Hematopoietic multipotent progenitor cell treated with erythropoietin and hydrocortisone succinate and interleukin-3 and kit ligand, for 6 days (in vitro differentiated cells): ENCODE results near the gene NRL.

Source experiments
- DNase-seq: peaks from one replicate; pipeline ENCODE4 v3.0.0-alpha.2; 2015

Gene NRL

DNA sequence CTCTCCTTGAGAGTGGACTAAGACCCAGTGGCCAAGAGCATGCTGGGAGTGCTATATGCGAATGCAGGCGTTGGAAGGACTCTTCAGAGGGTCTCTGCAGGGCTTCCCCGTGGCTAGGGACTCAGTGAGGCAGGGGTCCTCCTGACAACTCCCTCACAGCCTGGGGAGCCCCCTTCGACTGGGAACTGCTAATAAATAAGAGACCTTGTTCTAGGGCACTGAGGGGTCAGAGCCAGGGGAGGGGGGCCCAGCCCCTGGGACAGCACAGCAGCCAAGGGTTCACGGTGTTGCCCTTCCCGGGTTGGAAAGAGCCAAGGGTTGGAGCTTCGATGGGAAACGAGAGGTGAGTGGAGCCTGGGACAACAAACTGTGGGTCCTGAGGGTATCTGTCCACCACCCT, 49.3 kb downstream of the NRL start:
- DNase-seq, result no peak

DNA sequence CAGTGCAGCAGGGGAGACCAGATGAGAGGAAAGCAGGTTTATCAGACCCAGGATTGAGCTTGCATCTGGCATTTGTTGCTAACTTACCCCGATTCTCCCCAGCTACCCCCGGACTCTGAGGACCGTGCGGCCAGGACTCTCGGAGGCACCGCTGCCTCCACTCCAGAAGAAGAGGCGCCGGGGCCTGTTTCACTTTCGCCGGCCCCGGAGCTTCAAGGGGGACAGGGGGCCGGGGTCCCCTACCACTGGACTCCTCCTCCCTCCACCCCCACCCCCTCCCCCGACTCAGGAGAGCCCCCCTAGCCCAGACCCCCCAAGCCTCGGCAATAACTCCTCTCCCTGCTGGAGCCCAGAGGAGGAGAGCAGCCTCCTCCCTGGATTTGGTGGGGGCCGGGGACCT, 49.9 kb downstream of the NRL start:
- no peak for DNase-seq

DNA sequence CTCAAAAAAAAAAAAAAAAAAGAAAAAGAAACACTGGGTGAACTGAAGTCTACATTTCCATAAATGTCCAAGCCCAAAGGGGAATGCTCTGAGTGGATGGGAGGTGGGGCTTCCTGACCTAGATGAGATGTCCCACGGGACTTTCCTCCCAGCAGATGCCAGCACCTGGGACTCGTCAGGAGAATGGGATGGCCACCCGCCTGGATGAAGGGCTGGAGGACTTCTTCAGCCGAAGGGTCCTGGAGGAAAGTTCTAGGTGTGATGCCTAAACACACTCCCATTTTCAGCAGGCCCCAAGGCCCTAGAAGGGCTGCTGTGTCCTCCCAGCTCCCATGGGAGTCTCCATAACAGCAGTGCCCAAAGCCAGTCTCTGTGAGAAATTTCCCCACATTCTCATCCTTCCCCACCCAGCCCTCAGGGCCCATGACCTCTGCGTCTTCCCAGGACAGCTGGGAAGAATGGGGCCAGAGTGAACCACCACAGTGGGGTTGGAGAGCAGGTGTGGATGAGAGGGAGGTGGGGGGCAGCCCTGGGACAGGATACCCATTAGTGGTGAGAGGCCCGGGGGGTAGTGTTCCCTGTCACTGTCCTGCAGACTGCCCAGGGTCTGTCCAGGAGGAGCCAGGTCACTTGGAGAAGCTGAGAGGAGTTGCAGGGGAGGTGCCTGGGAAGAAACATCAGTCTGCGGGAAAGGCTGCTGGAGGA, 50.5 kb downstream of the NRL start:
- no peak for DNase-seq

- no peak for DNase-seq
Observed at GRCh38 chr14:24063263-24063836, 51.4 kb downstream of the NRL start.

GRCh38 chr14:24062216-24062980, 52.4 kb downstream of the NRL start:
- DNase-seq, result no peak

DNA sequence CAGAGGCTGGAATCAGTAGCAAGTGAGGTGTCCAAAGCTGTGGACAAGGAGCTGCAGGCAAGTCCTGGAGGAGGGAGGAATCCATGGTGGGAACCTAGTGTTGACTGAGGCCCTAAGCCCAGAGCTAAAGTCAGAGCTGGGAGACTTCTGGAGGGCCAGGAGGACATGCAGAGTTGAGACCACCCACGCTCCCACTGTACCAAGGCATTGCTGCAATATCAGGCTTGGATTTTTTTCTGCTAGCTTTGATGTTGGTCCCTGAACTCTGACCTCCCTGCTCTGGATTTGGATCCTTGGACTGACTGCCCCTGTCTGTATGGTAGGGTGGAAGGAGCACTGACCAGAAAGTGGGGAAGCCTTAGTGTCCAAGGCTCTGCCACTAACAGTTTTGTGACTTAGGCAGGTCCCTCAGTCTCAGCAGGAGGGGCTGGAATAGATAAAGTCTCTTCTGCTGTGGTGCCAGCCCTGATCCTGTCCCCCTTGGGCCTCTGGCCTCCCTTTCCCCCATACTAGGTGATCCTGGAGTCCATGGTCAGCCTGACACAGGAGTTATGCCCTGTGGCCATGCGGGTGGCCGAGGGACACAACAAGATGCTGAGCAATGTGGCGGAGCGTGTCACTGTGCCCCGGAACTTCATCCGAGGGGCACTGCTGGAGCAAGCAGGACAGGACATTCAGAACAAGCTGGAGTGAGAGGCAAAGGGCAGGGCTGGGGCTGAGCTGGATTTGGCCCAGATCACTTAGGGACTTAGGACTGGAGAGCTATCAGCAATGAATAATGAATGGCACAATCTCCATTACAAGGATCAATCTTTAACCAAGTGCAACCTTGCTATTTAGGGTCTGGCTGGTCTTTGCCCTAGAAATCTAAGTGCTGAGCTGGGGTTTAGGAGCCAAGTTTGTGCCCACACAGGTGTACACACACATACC, 53.5 kb downstream of the NRL start:
- no peak for DNase-seq

DNA sequence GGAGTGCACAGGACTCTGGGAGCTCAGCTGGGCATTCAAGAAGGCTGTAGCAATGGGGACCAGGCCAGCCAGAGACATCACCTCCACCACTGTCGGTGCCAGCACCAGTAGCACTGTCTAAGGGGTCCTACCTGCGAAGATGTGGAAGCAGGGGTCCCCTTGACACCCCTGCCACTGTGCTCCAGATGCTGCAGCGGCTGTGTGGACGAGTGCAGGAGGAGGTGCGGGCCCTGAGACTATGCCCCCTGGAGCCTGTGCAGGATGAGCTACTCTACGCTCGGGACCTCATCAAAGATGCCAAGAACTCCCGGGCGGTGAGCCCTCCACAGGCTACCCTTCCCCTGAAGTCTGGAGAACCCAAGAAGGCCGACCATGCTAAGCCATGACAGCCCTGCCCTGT, 54.3 kb downstream of the NRL start:
- no peak for DNase-seq

DNA sequence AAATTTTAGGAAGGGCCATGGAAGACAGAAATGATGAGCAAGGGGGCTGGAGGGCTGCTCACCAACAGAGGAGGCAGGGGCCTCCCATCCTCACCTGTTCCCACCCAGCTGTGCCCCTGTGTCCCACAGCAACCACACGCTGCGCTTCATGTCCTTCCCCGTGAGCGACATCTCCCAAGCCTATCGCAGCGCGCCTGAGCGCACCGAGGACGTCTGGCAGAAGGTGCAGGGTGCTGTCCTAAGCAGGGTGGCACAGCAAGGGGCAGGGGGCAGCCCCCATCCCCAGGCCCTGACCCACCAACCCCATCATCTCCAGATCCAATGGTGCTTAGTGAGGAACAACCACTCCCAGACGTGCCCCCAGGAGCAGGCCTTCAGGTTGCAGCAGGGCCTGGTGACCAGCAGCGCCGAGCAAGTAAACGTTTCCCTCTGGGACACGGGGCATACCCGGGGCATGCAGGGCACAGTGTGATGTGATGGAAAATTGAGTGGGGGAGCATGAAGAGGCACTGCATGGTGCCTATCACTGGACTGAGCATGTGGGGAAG, 54.8 kb downstream of the NRL start:
- no peak for DNase-seq

- no peak for DNase-seq
Observed at GRCh38 chr14:24058951-24059475, 55.7 kb downstream of the NRL start.

DNA sequence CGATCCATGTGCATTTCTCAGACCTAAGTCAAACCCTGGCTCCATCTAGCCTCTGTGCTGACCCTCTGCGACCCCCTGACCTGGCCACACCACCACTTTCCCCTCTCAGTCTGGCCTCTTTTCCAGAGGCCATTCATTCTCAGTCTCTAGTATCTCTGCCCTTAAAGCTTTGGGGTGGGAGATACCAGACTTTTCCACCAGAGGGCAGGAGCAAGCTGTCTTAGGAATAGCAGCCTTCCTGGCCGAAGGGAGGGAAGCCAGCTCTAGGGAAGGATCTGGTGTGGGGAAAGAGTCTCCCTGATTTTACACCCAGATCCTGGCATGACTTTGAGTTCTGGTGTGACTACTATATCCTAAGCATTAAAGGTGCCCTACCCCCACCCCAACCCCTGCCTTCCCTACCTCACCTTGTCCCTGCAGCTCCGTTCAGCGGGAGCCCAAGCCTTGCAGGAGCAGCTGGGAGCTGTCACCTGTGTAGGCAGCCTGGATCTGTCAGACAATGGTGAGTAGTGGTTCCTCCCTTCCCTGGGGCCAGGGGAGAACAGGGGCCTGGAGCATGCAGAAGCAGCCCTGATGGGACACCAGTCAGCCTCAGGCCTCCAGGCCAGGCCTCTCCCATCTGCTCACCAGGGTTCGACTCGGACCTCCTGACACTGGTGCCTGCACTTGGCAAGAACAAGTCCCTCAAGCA, 56.3 kb downstream of the NRL start:
- peak; percentile 82 for DNase-seq

DNA sequence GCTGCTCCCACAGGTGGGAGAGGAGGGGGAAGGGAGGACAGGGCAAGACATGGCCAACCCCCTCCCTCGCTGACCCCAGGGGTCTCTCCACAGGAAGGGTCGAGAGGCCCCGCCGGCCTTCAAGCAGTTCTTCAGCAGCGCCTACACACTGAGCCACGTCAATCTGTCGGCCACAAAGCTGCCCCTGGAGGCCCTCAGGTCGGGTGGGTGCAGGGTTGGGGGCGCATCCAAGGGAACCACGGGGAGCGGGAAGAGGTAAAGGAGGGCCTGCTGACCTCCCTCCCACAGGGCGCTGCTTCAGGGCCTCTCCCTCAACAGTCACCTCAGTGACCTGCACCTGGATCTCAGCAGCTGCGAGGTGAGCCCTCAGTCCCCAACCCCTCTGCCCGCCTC, 56.9 kb downstream of the NRL start:
- DNase-seq, result no peak

- no peak for DNase-seq
Observed at GRCh38 chr14:24057271-24057670, 57.5 kb downstream of the NRL start.

DNA sequence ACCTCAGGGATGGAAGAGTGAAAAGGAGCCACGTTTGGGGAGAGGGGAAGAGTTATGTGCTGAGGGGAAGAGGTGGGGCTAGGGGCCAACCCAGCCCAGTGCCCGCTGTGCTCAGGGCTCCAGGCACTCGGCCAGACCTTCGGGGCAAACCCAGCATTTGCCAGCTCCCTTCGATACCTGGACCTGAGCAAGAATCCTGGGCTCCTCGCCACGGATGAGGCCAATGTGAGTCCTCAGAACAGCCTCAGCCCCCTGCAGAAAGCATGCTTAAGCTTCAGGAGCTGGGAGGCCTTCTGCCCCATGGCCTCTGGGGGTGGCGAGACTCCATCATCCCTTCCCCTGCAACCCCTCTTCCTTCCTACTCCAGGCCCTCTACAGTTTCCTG, 58.0 kb downstream of the NRL start:
- no peak for DNase-seq

DNA sequence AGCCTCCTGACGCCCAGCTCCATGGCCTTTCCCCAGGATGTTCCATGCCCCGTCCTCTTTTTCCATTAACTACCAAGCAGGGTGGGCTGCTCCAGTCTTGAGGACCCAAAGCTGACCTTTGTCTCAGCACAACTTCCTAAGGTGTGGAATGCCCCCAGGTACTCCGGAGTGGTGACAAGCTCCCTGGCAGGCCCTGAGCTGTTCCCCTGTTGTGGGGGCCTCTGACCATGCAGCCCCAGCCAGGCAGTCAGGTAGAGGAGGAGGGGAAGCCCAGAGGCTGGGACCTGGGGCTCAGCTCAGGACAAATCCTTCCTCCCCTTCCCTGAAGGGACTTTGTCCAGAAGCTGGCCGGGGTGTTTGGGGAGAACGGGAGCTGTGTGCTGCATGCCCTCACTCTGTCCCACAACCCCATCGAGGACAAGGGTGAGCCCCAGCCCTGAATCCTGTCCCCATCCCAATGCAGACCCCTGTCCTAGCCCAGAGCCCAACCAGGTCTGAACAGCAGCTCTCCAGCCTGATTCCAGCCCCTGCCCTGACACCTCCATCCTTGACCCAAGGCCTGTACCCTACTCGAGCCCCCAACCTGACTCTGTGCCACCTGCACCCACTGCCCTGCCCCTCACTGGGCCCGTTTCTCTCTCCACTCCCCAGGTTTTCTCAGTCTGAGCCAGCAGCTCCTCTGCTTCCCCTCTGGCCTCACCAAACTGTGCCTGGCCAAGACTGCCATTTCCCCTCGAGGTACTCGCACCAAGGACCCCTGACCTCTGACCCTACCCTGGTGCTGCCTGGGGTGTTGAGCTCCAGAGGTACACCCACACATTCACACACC, 58.6 kb downstream of the NRL start:
- DNase-seq, result no peak

DNA sequence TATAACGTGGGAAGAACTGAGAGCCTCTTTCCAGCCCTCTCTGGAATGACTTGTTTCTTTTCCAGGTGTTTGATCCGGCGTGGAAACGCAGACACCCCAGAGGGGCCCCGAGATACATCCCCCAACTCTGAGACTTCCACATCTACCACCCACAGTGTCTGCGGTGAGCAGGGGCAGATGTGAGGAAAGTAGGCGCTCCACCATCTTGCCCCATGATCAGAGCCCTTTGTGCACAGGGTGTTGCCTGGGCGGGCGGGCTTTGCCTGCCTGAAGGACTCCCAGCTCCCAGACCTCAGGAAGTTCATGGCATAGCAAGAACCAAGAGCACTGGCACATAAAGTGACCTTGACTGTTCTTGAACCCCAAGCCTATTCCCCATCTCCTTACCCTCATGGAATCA, 60.1 kb downstream of the NRL start:
- no peak for DNase-seq

GRCh38 chr14:24054324-24054641, 60.5 kb downstream of the NRL start:
- DNase-seq, result no peak

GRCh38 chr14:24053548-24054323, 61.0 kb downstream of the NRL start:
- DNase-seq, result no peak

GRCh38 chr14:24052656-24053547, 61.8 kb downstream of the NRL start:
- DNase-seq, result no peak
